ENCODE measurements around the gene ADCK2.
"Not testable (repeated sequence)": the region's sequence is repeated elsewhere in the genome, so short reads cannot be mapped to it uniquely, and the experiment has no call there.

- not testable (repeated sequence) for TF ChIP-seq POLR2A (IDR thresholded peaks at IDR 0.05); CTCF (IDR thresholded peaks at IDR 0.05 in 4 of 5, conservative IDR thresholded peaks at IDR 0.05 in 1 of 5)
Measured at GRCh38 chr7:140662938-140663337, 9.8 kb upstream of the ADCK2 start.
